Neuronal stem cell (in vitro differentiated cells): Measurements from ENCODE around the gene GORASP2.

ENCODE experiments used
- DNase-seq: peaks from one replicate; pipeline ENCODE4 v3.0.0-alpha.2; 2013; ENCODE audit warnings: low spot score
- H2AFZ ChIP-seq: one replicate; pipeline ENCODE4 v1.6.1; 2013; ENCODE audit warnings: mild to moderate bottlenecking, low read length, inconsistent platforms
- H2AK5ac ChIP-seq: 2 replicates; pipeline ENCODE4 v1.6.1; 2013; ENCODE audit warnings: low read depth, mild to moderate bottlenecking, inconsistent platforms, low read length, moderate library complexity, mixed read lengths
- H2BK120ac ChIP-seq: 2 replicates; pipeline ENCODE4 v1.6.1; 2013; ENCODE audit warnings: low read depth, mild to moderate bottlenecking, inconsistent platforms, low read length, moderate library complexity, mixed read lengths
- H2BK12ac ChIP-seq: one replicate; pipeline ENCODE4 v1.6.1; 2013; ENCODE audit warnings: low read length, inconsistent platforms
- H2BK15ac ChIP-seq: 2 replicates; pipeline ENCODE4 v1.6.1; 2013; ENCODE audit warnings: mild to moderate bottlenecking, low read length, inconsistent platforms, mixed read lengths
- H2BK5ac ChIP-seq: one replicate; pipeline ENCODE4 v1.6.1; 2013; ENCODE audit warnings: inconsistent platforms, mild to moderate bottlenecking, low read length, moderate library complexity
- H3K14ac ChIP-seq: one replicate; pipeline ENCODE4 v1.6.1; 2013; ENCODE audit warnings: low read length, inconsistent platforms
- H3K18ac ChIP-seq: 2 replicates; pipeline ENCODE4 v1.6.1; 2013; ENCODE audit warnings: low read length, inconsistent platforms
- H3K23ac ChIP-seq: 2 replicates; pipeline ENCODE4 v1.6.1; 2013; ENCODE audit warnings: low read depth, mild to moderate bottlenecking, mixed read lengths, low read length, inconsistent platforms; ENCODE audit not compliant: poor library complexity
- H3K27ac ChIP-seq: replicated peaks from 3 replicates; pipeline ENCODE4 v1.5.1; 2013; ENCODE audit warnings: low read length, inconsistent platforms
- H3K27me3 ChIP-seq, 3 experiments: 2 replicates each; pipeline ENCODE4 v1.6.1; 2013; ENCODE audit warnings: low read length in 3 of 3, mild to moderate bottlenecking in 2 of 3, inconsistent platforms in 1 of 3, low read depth in 1 of 3, mixed read lengths in 1 of 3, moderate library complexity in 1 of 3; ENCODE audit not compliant: control insufficient read depth in 3 of 3, insufficient read depth in 3 of 3
- H3K36me3 ChIP-seq, 2 donors: replicated peaks in 1 of 2; 2 replicates each; pipeline ENCODE4 v1.6.1; 2013; ENCODE audit warnings: low read length in 2 of 2; ENCODE audit not compliant: control insufficient read depth in 2 of 2, insufficient read depth in 2 of 2
- H3K4ac ChIP-seq: 2 replicates; pipeline ENCODE4 v1.6.1; 2013; ENCODE audit warnings: inconsistent platforms, mild to moderate bottlenecking, low read length, moderate library complexity
- H3K4me1 ChIP-seq, 2 donors: 1 replicate in 1 of 2; 2 replicates in 1 of 2; pipeline ENCODE4 v1.6.1; 2013; ENCODE audit warnings: low read length in 2 of 2, low read depth in 1 of 2; ENCODE audit not compliant: control insufficient read depth in 2 of 2, insufficient read depth in 1 of 2
- H3K4me2 ChIP-seq: one replicate; pipeline ENCODE4 v1.6.1; 2013; ENCODE audit warnings: mild to moderate bottlenecking, low read length, inconsistent platforms; ENCODE audit not compliant: insufficient read depth, poor library complexity, severe bottlenecking
- H3K4me3 ChIP-seq, 2 donors: 2 replicates each; pipeline ENCODE4 v1.5.1; 2013; ENCODE audit warnings: low read length in 2 of 2, mild to moderate bottlenecking in 2 of 2, inconsistent platforms in 1 of 2, moderate library complexity in 1 of 2
- H3K79me1 ChIP-seq: one replicate; pipeline ENCODE4 v1.6.1; 2013; ENCODE audit warnings: low read depth, mild to moderate bottlenecking, inconsistent platforms, low read length, moderate library complexity
- H3K9ac ChIP-seq: one replicate; pipeline ENCODE4 v1.6.1; 2013; ENCODE audit warnings: mild to moderate bottlenecking, low read depth, low read length, inconsistent platforms; ENCODE audit not compliant: poor library complexity
- H3K9me3 ChIP-seq, 2 donors: replicated peaks in 1 of 2; 2 replicates each; pipeline versions ENCODE3 to v1.6.1; 2013; ENCODE audit warnings: low read length in 2 of 2, mild to moderate bottlenecking in 2 of 2, inconsistent platforms in 1 of 2, low read depth in 1 of 2, mixed read lengths in 1 of 2, moderate library complexity in 1 of 2; ENCODE audit not compliant: control insufficient read depth in 2 of 2, insufficient read depth in 1 of 2
- H4K8ac ChIP-seq: one replicate; pipeline ENCODE4 v1.6.1; 2013; ENCODE audit warnings: low read depth, mild to moderate bottlenecking, inconsistent platforms, low read length, moderate library complexity
- H4K91ac ChIP-seq: one replicate; pipeline ENCODE4 v1.6.1; 2013; ENCODE audit warnings: low read length, low read depth, mild to moderate bottlenecking, inconsistent platforms; ENCODE audit not compliant: poor library complexity
- WGBS, 2 donors: extraction: QIAGEN DNeasy Blood & Tissue Kit; methylation state at CpG; one replicate each; pipeline ENCODE4 v1.1.7; 2013; ENCODE audit warnings: missing lambda C conversion rate in 2 of 2, mixed read lengths in 1 of 2; ENCODE audit not compliant: insufficient read length in 2 of 2, insufficient replicate concordance in 1 of 2; ENCODE audit errors: extremely low coverage in 2 of 2; 5-methylcytosine and 5-hydroxymethylcytosine counted together

Gene GORASP2

DNA sequence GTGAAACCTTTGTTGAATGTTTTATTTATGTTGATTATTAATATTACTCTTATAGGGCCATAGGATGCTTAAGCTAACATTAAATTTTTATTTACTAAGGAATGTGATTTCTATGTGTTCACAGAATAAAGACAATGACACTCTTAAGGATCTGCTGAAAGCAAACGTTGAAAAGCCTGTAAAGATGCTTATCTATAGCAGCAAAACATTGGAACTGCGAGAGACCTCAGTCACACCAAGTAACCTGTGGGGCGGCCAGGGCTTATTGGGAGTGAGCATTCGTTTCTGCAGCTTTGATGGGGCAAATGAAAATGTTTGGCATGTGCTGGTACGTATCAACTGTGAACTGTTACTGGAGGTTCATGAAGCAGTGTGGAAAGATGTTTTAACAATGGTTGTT lies 20.4 kb downstream of the GORASP2 start:
- Histone ChIP-seq H2AK5ac (no peak overlapping the region), H4K91ac (no peak overlapping the region), H3K23ac (no peak overlapping the region), H3K36me3 (peaks cover 27 to 78% of the 10 kb centered on the region in 2 donors), H3K9ac (no peak overlapping the region), H2BK120ac (no peak overlapping the region), H3K4me1 (no peaks in the 10 kb centered on the region), H2BK12ac (no peak overlapping the region), H3K4ac (no peak overlapping the region), H3K79me1 (peaks cover 5% of the 10 kb centered on the region), H3K18ac (no peak overlapping the region), H2BK5ac (no peak overlapping the region), H3K9me3 (peaks cover 0 to 7% of the 10 kb centered on the region in 2 donors), H3K4me2 (no peak overlapping the region), H2BK15ac (no peak overlapping the region), H2AFZ (no peak overlapping the region), H3K27ac (no peak overlapping the region), H3K4me3 (no peak overlapping the region), H3K27me3 (no peaks in the 10 kb centered on the region), H3K14ac (no peak overlapping the region), H4K8ac (no peak overlapping the region)
- no peak for DNase-seq
- no CpG with 5 or more reads among the region's 5 CpGs for WGBS, 2 donors

DNA sequence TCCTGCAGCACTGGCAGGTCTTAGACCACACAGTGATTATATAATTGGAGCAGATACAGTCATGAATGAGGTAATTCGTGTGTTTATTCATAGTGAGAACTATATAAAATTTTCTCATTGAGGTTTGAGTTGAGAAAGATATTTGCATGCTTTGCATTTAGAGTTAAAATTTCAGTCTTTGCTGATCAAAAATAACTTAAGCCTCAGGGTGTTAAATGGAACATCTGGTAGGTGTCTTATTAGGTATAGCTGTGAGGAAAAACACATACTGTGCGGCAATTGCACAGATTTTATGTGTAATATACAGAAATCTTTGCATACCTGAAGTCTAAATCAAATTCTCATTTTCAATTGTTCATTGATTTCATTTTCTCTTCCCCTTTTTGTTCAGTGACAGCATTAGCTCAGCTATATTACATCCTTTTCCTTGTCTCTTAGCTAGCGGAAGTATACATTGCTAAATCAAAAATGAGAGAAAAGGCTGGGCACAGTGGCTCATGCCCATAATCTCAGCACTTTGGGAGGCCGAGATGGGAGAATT lies 21.2 kb downstream of the GORASP2 start:
- H3K14ac ChIP-seq, result no peak overlapping the region
- H3K79me1 ChIP-seq, result peaks cover 5% of the 10 kb centered on the region
- DNase-seq, result no peak
- H3K4me3 ChIP-seq, result no peak overlapping the region
- no peak overlapping the region for H3K9ac ChIP-seq
- no peak overlapping the region for H2AFZ ChIP-seq
- H3K9me3 ChIP-seq, result peaks cover 0 to 7% of the 10 kb centered on the region in 2 donors
- H2BK12ac ChIP-seq, result no peak overlapping the region
- H2BK120ac ChIP-seq, result no peak overlapping the region
- H2AK5ac ChIP-seq, result no peak overlapping the region
- no peak overlapping the region for H3K23ac ChIP-seq
- H3K4ac ChIP-seq, result no peak overlapping the region
- H3K18ac ChIP-seq, result no peak overlapping the region
- no peaks in the 10 kb centered on the region for H3K4me1 ChIP-seq
- no peak overlapping the region for H3K4me2 ChIP-seq
- no peak overlapping the region for H2BK15ac ChIP-seq
- H4K91ac ChIP-seq, result no peak overlapping the region
- no peak overlapping the region for H2BK5ac ChIP-seq
- H3K27me3 ChIP-seq, result no peaks in the 10 kb centered on the region
- no peak overlapping the region for H4K8ac ChIP-seq
- WGBS, 2 donors, result no CpG with 5 or more reads among the region's 4 CpGs
- H3K27ac ChIP-seq, result no peak overlapping the region
- H3K36me3 ChIP-seq, result peaks cover 30 to 87% of the 10 kb centered on the region in 2 donors

GRCh38 chr2:170953941-170954340 lies 24.9 kb downstream of the GORASP2 start:
- Histone ChIP-seq H3K23ac (no peak overlapping the region), H3K79me1 (no peaks in the 10 kb centered on the region), H2BK12ac (no peak overlapping the region), H3K14ac (no peak overlapping the region), H4K91ac (no peak overlapping the region), H3K36me3 (peaks cover 36 to 98% of the 10 kb centered on the region in 2 donors), H2BK15ac (no peak overlapping the region), H2AK5ac (no peak overlapping the region), H3K4me2 (no peak overlapping the region), H2AFZ (no peak overlapping the region), H3K9ac (no peak overlapping the region), H2BK120ac (no peak overlapping the region), H3K18ac (no peak overlapping the region), H3K4ac (no peak overlapping the region), H2BK5ac (no peak overlapping the region), H3K27ac (no peak overlapping the region), H3K4me1 (no peaks in the 10 kb centered on the region), H3K4me3 (no peak overlapping the region), H3K9me3 (no peaks in the 10 kb centered on the region), H3K27me3 (no peaks in the 10 kb centered on the region), H4K8ac (no peak overlapping the region)
- no peak for DNase-seq
- no CpG with 5 or more reads among the region's 4 CpGs for WGBS, 2 donors

DNA sequence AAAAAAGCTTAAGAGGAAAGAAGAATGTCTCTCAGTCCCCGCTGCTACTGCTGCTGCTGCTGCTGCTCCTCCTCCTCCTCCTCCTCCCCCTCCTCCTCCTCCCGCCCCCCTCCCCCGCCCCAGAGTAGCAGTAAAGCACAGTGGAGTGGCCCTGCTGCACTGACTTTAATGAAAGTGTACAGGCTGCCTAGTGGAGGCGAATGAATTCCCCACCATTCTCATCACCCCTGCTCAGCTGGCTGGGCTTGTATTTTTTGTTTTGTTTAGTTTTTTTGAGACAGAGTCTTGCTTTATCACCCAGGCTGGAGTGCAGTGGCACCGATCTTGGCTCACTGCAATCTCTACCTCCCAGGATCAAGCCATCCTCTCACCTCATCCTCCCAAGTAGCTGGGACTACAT lies 34.3 kb downstream of the GORASP2 start:
- H3K4me3 ChIP-seq, result no peak overlapping the region
- H3K14ac ChIP-seq, result no peak overlapping the region
- peaks cover 42 to 95% of the 10 kb centered on the region in 2 donors for H3K36me3 ChIP-seq
- H3K4ac ChIP-seq, result no peak overlapping the region
- H2BK5ac ChIP-seq, result no peak overlapping the region
- no peak overlapping the region for H2AK5ac ChIP-seq
- no peak overlapping the region for H4K8ac ChIP-seq
- no peak for DNase-seq
- H2BK15ac ChIP-seq, result no peak overlapping the region
- no peak overlapping the region for H3K27ac ChIP-seq
- H2AFZ ChIP-seq, result no peak overlapping the region
- H3K9ac ChIP-seq, result no peak overlapping the region
- H2BK12ac ChIP-seq, result no peak overlapping the region
- no peak overlapping the region for H3K18ac ChIP-seq
- H3K4me2 ChIP-seq, result no peak overlapping the region
- peaks cover 0 to 3% of the 10 kb centered on the region in 2 donors for H3K4me1 ChIP-seq
- WGBS, 2 donors, result no CpG with 5 or more reads among the region's 5 CpGs
- no peaks in the 10 kb centered on the region for H3K27me3 ChIP-seq
- no peak overlapping the region for H2BK120ac ChIP-seq
- no peaks in the 10 kb centered on the region for H3K79me1 ChIP-seq
- H3K9me3 ChIP-seq, result no peaks in the 10 kb centered on the region
- H4K91ac ChIP-seq, result no peak overlapping the region
- H3K23ac ChIP-seq, result no peak overlapping the region
